Type B pancreatic cell (in vitro differentiated cells): Measurements from ENCODE around the gene ATAT1. TPM values are rescaled to one million over a fixed set of nuclear protein-coding genes. Genes with fewer than 3 reads are reported as not detected.

ENCODE experiments used
- DNase-seq: peaks from one replicate; pipeline ENCODE4 v3.0.0; 2021; ENCODE audit warnings: mixed read lengths; ENCODE audit not compliant: unreplicated experiment; ENCODE audit errors: extremely low spot score
- H3K27ac Mint-ChIP-seq: 2 replicates; pipeline ENCODE4 v1.8.0; 2021; ENCODE audit warnings: mild to moderate bottlenecking, mixed read lengths
- H3K27me3 Mint-ChIP-seq: 2 replicates; pipeline ENCODE4 v1.8.0; 2021; ENCODE audit warnings: mixed read lengths
- H3K36me3 Mint-ChIP-seq: 2 replicates; pipeline ENCODE4 v1.8.0; 2021; ENCODE audit warnings: mixed read lengths
- H3K4me1 Mint-ChIP-seq: one replicate; pipeline ENCODE4 v1.8.0; 2021; ENCODE audit warnings: mixed read lengths; ENCODE audit not compliant: unreplicated experiment
- H3K4me3 Mint-ChIP-seq: 2 replicates; pipeline ENCODE4 v1.8.0; 2021; ENCODE audit warnings: mild to moderate bottlenecking, mixed read lengths
- H3K9me3 Mint-ChIP-seq: 2 replicates; pipeline ENCODE4 v1.8.0; 2021; ENCODE audit warnings: mixed read lengths
- total RNA-seq: library from RNA; stranded (reverse); gene quantifications from 2 replicates; pipeline ENCODE4 v1.2.1, GENCODE V29; 2021; ENCODE audit warnings: low replicate concordance
- TF ChIP-seq, protein P1 (sequence below): fragments of 200-600 bp; sonication (generic); conservative IDR thresholded peaks from 2 replicates; pipeline ENCODE4 v1.5.0; 2021; ENCODE audit warnings: antibody characterized with exemption, mild to moderate bottlenecking

The ATAT1 gene
- total RNA-seq, 1 donor from 2014 or later = 47.0 TPM

DNA sequence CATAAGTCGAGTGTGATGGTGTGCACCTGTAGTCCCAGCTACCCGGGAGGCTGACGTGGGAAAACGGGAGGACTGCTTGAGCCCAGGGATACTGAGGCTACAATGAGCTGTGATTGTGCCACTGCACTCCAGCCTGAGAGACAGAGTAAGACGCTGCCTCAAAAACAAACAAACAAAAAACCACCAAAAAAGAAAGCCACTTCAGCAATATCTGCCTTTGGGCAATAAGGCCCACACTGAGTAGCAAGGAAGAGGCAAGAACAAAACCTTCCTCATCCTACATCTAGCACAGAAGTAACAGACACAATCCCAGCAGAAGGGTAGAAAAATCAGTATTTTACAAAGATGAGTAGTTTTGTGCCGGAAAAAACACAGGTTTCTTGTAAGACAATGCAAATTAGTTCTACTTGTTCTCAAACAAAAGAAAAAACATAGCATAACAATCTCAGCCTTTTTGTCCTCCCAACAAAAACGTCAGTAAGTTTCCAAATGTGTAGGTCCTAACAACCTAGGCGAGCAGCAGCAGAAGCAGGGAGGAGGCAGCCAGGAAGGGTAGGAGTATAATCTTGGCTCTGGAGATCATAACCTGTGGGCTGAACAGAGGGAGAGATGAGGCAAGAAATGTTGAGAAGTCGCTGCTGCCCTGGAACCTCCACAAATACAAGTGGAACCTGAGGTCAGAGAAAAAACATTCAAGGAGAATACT, 15.4 kb upstream of the ATAT1 start:
- H3K9me3 Mint-ChIP-seq = no peaks in the 10 kb centered on the region
- H3K27me3 Mint-ChIP-seq = peaks cover 13% of the 10 kb centered on the region
- H3K36me3 Mint-ChIP-seq = peaks cover 44% of the 10 kb centered on the region
- no peak overlapping the region for H3K4me3 Mint-ChIP-seq
- no peak for DNase-seq
- peaks cover 31% of the 10 kb centered on the region for H3K4me1 Mint-ChIP-seq
- peak overlapping the region; percentile 66 for H3K27ac Mint-ChIP-seq
- TF ChIP-seq, protein P1, sequence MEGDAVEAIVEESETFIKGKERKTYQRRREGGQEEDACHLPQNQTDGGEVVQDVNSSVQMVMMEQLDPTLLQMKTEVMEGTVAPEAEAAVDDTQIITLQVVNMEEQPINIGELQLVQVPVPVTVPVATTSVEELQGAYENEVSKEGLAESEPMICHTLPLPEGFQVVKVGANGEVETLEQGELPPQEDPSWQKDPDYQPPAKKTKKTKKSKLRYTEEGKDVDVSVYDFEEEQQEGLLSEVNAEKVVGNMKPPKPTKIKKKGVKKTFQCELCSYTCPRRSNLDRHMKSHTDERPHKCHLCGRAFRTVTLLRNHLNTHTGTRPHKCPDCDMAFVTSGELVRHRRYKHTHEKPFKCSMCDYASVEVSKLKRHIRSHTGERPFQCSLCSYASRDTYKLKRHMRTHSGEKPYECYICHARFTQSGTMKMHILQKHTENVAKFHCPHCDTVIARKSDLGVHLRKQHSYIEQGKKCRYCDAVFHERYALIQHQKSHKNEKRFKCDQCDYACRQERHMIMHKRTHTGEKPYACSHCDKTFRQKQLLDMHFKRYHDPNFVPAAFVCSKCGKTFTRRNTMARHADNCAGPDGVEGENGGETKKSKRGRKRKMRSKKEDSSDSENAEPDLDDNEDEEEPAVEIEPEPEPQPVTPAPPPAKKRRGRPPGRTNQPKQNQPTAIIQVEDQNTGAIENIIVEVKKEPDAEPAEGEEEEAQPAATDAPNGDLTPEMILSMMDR = no peak

DNA sequence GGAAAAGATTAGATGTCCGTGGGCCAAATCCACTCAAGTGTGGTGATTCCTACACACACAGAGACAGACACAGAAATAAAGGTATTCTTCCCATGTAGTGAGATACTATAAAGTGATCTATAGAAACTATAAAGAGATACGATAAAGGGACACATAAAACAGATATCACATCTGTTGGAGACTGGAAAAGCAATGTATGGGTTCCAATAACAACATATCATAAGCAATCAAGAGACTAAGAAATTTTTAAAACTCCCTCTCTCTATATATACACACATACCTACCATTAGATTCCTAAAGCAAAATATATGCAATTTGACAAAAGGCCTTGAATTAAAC, 14.8 kb upstream of the ATAT1 start:
- peaks cover 44% of the 10 kb centered on the region for H3K36me3 Mint-ChIP-seq
- no peaks in the 10 kb centered on the region for H3K9me3 Mint-ChIP-seq
- peak overlapping the region; percentile 66 for H3K27ac Mint-ChIP-seq
- no peak for DNase-seq
- H3K4me3 Mint-ChIP-seq = peak overlapping the region; percentile 6
- H3K27me3 Mint-ChIP-seq = peaks cover 15% of the 10 kb centered on the region
- TF ChIP-seq, protein P1 = no peak
- H3K4me1 Mint-ChIP-seq = peaks cover 31% of the 10 kb centered on the region

DNA sequence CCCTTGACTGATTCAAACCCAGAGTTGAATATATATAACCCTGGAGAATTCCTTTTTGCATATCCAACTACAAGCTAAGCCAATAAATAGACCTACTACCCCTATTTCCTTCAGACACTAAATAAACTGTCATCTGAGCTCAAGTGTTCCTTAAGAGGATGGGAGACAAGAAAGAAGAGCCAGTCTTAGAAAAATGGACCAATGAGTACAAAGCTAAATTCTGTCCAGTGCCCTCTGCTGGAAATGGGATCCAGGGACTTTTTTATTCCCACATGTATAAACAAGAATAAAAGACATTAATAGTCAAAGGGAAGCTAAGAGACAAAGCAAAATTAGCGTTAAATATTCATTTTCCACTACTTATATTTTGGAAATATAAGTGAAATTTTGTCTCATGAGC, 14.5 kb upstream of the ATAT1 start:
- Mint-ChIP-seq H3K4me3 (peak overlapping the region; percentile 6), H3K27me3 (peaks cover 19% of the 10 kb centered on the region), H3K9me3 (no peaks in the 10 kb centered on the region), H3K36me3 (peaks cover 47% of the 10 kb centered on the region), H3K4me1 (peaks cover 31% of the 10 kb centered on the region), H3K27ac (peak overlapping the region; percentile 66)
- TF ChIP-seq, protein P1 = peak; percentile 54
- DNase-seq = no peak

DNA sequence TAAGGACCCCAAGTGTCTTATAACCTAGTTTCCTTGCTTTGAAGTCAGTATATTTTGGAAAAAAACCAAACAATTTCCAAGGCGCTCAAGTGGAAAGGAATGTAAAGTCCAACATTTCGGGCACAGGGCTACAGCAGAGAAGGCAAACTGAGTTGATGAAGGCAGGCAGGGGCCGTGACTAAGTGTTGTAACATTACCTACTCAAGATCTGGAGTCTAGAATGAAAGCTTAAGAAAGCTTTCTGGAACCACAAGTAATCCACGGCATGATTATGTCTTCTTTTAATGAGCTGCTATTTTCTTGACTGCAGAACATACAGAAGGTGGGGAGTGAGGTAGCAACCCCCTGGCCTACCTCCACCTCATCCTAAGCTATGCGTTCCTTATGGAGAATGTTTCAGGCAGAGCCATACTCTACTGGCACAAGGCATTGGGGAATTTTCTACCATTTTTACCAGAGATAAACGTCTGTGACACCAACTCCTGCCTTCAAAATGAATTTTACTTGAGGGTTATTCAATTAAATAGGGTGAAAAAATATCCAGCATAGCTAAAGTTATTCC, 13.9 kb upstream of the ATAT1 start:
- peaks cover 31% of the 10 kb centered on the region for H3K4me1 Mint-ChIP-seq
- H3K27ac Mint-ChIP-seq = peak overlapping the region; percentile 78
- DNase-seq = no peak
- no peaks in the 10 kb centered on the region for H3K9me3 Mint-ChIP-seq
- peak overlapping the region; percentile 14 for H3K4me3 Mint-ChIP-seq
- peaks cover 21% of the 10 kb centered on the region for H3K27me3 Mint-ChIP-seq
- TF ChIP-seq, protein P1 = no peak
- peaks cover 44% of the 10 kb centered on the region for H3K36me3 Mint-ChIP-seq

DNA sequence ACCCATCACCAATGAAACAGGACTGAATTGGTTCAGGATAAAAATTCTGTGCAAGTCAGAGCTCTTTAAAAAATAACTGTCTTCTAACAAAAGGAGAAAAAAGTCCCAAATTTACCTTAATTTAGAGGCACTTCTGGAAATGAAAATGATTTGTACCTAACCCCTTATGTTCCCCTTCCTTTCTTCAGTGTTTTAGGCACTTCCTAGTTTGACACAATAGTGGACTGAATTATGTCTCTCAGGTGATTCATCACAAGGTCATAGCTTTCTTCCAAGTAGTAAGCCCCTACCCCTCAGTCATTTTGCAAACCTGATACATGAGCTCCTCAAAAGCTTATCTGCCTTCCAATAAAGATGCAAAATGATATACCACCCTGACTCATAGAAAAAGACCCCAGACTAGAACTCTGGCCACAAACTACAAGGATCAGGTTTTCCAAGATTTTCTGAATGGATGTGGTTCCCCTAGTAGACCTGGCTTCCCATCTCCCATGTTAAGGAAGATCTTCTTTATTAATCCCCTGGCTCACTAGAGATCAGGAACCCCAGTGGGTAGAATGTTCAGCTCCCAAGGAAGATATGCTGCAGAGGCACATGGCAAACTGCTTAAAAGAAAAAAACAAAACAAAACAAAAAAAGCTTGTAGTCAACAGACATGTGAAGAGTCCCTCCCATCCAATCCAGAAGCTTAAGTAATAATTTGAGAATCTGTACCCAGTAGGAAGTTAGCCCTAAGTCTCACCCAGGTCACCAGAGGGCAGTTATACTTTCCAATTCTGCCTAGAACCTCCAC, 13.2 kb upstream of the ATAT1 start:
- H3K4me1 Mint-ChIP-seq = peaks cover 32% of the 10 kb centered on the region
- DNase-seq = no peak
- TF ChIP-seq, protein P1 = no peak
- H3K36me3 Mint-ChIP-seq = peaks cover 42% of the 10 kb centered on the region
- peaks cover 21% of the 10 kb centered on the region for H3K27me3 Mint-ChIP-seq
- peak overlapping the region; percentile 78 for H3K27ac Mint-ChIP-seq
- H3K9me3 Mint-ChIP-seq = no peaks in the 10 kb centered on the region
- peak overlapping the region; percentile 78 for H3K4me3 Mint-ChIP-seq
